Left forelimb (tissue), 1 donor: ENCODE results near the gene TMF1.

ENCODE experiments used
- DNase-seq: peaks from one replicate; pipeline ENCODE4 v3.0.0-alpha.2; 2018; ENCODE audit warnings: low spot score

Gene TMF1

DNA sequence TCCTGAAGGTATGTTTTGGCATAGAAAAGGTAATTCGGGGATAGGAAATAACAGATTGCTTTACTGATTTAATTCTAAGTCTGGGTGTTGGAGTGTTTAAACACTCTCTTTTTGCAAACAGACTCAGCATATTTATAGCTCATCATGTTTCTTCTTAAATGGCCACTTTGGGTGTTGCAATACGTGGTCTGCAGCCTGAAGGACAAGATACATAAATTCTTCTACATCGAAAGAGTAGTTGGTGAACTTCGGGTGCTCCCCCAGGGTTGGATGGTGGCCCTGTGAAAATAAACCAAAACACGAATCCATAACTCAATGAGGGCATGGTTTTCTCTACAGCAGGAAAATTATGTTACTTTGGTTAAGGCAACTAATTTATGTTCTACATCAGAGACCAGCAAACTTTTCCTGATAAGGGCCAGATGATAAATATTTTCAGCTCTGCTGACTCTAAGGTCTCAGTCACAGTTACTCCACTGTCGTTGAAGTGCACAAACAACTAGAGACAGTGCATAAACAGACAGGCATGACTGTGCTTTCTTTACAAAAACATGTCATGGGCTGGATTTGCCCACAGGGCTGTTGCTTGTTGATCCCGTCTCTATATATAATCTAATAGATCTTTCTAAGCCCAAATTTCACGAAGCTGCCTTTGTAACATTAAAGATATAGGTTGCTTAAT, 74.5 kb downstream of the TMF1 start:
- no peak for DNase-seq

DNA sequence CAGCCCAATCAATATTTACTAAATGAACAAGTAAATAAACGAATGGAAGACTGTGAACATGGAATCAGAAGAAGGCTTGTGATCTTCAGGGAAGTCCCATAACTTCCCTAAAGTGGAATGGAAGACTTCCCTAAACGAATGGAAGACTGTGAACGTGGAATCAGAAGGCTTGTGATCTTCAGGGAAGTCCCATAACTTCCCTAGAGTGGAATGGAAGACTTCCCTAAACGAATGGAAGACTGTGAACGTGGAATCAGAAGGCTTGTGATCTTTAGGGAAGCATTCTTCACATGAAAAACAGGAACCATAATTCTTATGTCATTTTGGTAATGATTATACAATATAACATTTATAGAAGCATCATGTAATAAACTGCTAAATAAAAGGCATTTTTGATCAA, 77.4 kb downstream of the TMF1 start:
- no peak for DNase-seq

DNA sequence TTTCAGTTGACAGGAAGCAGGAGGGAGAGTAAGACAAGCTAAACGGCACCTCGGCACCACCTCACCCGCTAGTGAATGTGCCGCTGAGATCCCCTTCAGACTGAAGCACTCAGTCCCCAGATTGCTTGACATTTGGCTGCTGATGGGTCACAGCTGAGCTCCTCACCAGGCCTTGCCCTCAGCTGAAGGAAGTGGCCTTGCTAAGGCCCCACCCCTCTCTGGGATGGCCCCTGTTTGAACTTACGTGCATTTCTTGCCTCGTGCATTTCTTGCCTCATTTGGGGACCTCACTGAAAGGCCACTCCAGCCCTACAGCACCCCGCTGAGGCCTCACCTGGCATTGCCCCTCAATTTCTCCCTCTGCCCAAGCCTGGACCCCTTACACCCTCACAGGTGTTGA, 78.5 kb downstream of the TMF1 start:
- DNase-seq: no peak

DNA sequence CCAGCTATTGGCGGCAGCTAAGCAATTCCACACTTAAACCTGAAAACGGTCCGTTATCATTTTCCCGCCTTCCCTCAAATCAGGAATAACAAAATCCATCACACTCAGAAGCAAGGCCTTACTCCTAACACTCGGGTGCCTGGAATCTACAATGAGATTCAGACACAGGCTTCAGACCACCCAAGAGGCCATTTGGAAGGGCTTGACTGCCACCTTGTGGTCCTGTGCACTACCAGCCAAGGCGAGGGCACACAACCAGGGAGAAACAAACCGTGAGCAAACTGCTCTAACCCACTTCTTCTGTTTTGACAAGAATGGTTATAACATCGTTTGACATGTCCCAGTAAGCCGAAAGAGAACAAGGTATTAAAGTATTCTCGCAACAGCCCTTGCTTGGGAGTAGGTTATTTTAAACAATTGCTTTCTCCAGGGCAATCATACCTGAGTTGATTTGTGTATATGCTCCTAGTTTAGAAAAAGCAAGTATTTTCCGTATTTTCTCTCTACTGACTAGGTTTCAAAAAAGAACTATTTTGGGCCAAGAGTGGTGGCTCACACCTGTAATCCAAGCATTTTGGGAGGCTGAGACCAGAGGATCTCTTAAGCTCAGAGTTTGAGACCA, 79.7 kb downstream of the TMF1 start:
- no peak for DNase-seq
